Left lobe of liver (tissue), 2 donors: ENCODE data around the gene MVP. TPM values are rescaled to one million over a fixed set of nuclear protein-coding genes. Genes with fewer than 3 reads are reported as not detected.
A peak's percentile ranks its signal among the peaks of the same experiment; 100 is the strongest.

Experiments
- ATAC-seq: fragments of 200-7000 bp; cut with Tn5 transposase; one replicate; pipeline ENCODE4 v1.9.1; 2020; ENCODE audit warnings: mild to moderate bottlenecking, moderate library complexity
- DNase-seq: peaks from one replicate; pipeline ENCODE4 v3.0.0-alpha.2; 2020; ENCODE audit warnings: low spot score
- total RNA-seq: library from RNA; stranded (reverse); gene quantifications from one replicate; pipeline ENCODE4 v1.2.1, GENCODE V29; 2021
- donor health status: DM: no; HTN: no; CAD: no; lungs with moderate emphysema.
- donor health status: DM: no; HTN: yes; CAD: no.

Gene MVP
- total RNA-seq, 1 donor from 2014 or later, result 44.4 TPM

DNA sequence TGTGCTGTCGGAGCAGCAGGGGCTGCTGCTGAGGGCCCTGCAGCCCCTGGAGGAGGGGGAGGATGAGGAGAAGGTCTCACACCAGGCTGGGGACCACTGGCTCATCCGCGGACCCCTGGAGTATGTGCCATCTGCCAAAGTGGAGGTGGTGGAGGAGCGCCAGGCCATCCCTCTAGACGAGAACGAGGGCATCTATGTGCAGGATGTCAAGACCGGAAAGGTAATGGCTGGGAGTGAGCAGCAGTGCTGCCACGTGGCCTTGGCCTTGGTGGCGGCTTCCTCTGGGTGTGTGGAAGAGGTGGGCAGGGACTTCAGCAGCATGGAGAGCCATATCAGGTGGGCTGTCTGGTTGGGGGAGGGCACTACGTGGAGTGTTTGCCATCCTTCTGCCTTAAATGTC, 20.0 kb downstream of the MVP start:
- no peak for ATAC-seq

DNA sequence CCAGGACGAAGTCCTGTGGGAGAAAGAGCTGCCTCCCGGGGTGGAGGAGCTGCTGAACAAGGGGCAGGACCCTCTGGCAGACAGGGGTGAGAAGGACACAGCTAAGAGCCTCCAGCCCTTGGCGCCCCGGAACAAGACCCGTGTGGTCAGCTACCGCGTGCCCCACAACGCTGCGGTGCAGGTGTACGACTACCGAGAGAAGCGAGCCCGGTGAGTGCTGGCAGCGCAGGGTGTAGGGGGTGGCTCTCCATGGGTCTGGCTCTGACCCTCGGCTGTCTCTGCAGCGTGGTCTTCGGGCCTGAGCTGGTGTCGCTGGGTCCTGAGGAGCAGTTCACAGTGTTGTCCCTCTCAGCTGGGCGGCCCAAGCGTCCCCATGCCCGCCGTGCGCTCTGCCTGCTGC, 21.4 kb downstream of the MVP start:
- ATAC-seq (no peak), DNase-seq (no peak)

More for the DNA sequence above, 20.0 kb downstream of the MVP start:
- DNase-seq, result no peak

DNA sequence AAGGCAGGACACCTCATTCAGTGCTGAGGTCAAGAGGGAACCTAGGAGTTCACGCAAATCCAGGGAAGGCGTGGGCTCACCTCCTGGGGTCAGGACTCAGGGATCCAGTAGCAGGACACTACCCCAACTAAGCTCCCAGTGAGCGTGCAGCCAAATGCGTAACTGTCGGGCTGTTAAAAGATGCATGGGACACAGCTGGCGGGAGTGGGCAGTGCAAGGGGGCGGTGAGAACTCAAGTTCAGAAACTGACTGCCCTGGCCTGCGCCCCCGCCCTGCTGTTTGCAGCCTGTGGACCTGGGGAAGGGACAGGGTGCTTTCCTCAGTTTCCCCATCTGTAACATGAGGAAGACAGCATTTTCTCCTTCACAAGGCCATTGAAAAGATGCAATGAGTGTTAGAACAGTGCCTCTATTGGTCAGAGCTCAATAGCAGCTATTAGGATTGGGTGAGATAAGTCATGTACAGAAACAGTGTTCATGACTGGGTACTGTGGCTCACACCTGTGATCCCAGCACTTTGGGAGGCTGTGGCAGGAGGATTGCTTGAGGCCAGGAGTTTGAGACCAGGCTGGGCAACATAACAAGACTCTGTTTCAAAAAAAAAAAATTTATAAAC, 22.6 kb downstream of the MVP start:
- ATAC-seq, result no peak
- no peak for DNase-seq

DNA sequence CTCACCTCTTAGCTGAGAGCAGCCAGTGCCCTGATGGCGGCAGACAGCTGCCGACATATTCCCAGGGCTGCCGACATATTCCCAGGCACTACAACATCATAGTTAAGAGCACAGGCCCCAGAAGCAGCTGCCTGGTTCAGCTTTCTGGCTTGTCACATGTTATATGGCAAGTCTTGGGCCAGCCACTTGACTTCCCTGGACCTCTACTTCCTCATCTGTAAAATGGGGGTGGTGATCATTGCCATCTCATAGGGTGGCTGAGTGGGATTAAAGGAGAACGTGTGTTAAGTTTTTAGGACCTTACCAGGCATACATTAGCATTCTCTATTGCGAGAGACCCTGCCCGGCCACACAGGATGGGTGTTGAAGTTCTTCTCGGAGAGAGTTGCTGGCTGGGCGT, 23.7 kb downstream of the MVP start:
- ATAC-seq (no peak), DNase-seq (no peak)

- DNase-seq (no peak), ATAC-seq (no peak)
Measured at GRCh38 chr16:29844575-29845331, 24.5 kb downstream of the MVP start.

DNA sequence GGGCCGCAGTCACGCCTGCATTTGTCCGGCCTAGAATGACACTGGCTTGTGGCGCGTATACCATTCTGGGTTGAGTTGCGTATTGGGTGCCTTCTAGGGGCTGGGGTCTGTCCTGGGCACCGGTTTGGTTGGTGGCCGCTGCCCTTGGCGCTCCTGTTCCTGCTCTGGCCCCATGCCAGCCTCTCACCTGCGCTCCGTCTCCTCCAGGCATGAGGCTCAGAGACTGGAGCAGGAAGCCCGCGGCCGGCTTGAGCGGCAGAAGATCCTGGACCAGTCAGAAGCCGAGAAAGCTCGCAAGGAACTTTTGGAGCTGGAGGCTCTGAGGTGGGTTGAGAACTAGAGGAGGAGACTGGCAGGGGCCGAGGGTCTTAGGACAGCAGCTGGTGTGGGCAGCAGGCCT, 25.4 kb downstream of the MVP start:
- DNase-seq (no peak), ATAC-seq (no peak)

DNA sequence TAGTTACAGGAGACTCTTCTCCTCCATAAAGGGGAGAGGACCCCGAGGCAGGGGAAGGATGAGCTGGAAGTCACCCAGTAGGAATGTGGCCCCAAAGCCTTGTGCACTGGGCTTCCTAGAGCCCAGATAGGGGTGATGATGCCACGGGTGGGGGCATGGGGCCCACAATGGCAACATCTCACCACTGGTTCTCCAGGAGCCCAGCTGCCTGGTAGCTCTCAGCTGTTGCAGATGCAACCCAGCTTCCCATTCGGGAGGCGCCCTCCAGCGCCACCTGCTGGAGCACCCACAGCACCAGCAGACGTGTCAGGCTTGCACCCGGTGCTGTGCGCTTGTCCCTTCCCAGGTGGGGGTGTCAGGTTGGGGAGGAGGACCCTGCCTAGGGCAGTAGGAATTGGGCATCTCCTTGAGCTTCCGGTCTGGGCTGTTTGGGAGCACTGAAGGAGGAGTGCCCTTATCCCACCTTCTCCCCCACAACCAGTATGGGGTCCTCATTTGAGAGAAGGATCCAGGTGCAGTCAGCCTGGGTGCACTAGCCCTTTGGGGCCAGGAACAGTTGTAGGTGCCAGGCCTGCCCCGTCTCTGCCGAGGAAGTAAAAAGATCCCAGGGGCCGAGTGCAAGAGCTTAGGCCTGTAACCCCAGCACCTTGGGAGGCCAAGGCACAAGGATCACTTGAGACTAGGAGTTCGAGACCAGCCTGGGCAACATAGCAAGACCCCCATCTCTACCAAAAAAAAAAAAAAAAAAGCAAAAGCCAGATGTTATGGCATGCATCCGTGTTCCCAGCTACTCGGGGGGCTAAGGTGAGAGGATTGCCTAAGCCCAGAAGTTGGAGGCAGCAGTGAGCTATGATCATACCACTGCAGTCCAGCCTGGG, 28.4 kb downstream of the MVP start:
- ATAC-seq, result peak; percentile 96
- peak; percentile 80 for DNase-seq

- no peak for ATAC-seq
- DNase-seq, result no peak
Measured at GRCh38 chr16:29849505-29849904, 29.2 kb downstream of the MVP start.

- ATAC-seq (no peak), DNase-seq (no peak)
Measured at GRCh38 chr16:29850998-29851397, 30.7 kb downstream of the MVP start.

GRCh38 chr16:29852654-29853053, 32.4 kb downstream of the MVP start:
- DNase-seq, result no peak
- ATAC-seq, result peak; percentile 29

DNA sequence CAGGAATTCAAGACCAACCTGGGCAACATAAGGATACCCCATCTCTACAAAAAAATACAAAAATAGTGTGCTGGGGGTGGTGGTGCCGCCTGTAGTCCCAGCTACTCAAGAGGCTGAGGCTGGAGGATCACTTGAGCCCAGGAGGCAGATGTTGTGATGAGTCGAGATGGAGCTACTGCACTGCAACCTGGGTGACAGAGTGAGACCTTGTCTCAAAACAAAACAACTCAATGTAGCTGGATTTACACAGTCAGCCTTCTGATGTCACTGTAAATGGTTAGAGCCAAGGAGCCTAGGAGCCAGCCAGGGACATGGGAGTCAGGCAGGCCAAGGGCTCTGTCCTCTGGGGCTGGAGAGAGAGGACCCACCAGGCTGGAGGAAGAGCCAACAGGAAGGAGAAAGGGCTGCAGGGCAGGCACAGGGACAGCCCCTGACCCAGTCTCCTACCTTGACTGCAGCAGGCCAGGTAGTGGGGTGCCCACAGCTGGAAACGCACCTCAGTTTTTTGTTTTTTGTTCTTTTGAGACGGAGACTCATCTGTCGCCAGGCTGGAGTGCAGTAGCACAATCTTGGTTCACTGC, 34.3 kb downstream of the MVP start:
- DNase-seq (no peak), ATAC-seq (no peak)

DNA sequence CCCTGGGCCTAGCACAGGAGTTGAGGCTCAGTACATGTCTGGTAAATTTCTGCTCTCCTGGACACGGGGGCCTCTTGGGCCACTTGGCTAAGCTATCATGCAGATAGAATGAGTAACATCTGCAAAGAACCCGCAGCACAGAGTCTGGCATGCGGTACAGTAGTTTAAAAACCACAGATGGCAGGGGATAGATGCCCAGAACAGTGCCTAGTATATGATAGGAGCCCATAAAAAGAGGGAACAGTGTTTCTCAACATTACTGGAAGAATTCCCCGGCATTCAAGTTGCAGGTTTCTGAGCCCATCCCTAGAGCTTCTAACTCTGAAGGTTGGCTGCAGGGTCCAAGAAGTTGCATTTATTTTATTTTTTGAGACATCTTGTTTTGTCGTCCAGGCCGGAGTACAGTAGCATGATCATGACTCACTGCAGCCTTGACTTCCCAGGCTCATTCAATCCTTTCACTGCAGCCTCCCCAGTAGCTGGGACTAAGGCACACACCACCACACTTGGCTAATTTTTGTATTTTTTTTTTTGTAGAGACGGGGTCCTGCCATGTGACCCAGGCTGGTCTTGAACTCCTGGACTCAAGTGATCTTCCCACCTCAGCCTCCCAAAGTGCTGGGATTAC, 37.0 kb downstream of the MVP start:
- DNase-seq (no peak), ATAC-seq (no peak)

GRCh38 chr16:29858149-29858849, 38.0 kb downstream of the MVP start:
- peak; percentile 56 for ATAC-seq
- peak; percentile 77 for DNase-seq

DNA sequence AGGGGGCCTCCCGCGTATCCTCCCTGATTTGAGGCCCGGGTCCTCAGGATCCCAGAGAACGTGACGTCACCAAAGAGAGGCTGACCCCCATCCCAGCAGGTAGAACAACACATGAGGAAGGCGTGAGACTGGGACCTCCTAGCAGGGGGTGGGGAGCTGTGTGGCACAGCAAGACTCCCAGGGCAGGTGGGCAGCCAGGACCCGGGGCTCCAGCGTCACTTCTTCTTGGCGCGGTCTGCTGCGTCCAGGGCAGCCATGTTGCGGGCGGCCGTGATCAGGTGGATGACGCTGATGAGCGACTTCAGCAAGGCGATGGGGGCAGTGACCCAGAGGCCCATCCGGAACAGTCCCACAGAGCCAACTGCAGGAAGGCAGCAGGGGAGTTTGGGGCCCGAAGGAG, 38.7 kb downstream of the MVP start:
- DNase-seq (no peak), ATAC-seq (no peak)

DNA sequence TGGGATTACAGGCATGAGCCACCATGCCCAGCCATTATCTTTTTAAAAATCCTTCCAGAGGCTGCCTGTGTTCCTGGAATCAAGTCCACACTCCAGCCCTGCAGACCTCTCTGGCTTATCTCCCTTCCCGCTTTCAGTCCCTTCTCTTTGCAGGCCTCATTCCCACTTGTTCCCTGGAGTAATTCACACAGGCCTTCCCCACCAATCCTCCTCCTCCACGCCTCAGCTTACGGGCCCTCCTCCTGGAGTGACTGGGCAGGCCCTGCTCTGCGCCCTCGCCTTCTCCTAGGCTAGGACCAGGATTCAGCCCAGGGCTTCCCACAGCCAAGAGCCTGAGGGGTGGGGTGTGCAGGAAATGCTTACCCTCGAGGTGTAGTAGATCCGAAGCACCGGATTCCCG, 40.0 kb downstream of the MVP start:
- ATAC-seq (no peak), DNase-seq (no peak)

GRCh38 chr16:29862383-29862883, 42.2 kb downstream of the MVP start:
- DNase-seq, result no peak
- ATAC-seq, result peak; percentile 5

GRCh38 chr16:29862884-29863668, 42.8 kb downstream of the MVP start, which contains the start of gene CDIPT:
CDIPT (minus strand) TSS chr16:29863226; CDS start chr16:29862857, 369 bp downstream.
- ATAC-seq (peak; percentile 90), DNase-seq (peak; percentile 93)

DNA sequence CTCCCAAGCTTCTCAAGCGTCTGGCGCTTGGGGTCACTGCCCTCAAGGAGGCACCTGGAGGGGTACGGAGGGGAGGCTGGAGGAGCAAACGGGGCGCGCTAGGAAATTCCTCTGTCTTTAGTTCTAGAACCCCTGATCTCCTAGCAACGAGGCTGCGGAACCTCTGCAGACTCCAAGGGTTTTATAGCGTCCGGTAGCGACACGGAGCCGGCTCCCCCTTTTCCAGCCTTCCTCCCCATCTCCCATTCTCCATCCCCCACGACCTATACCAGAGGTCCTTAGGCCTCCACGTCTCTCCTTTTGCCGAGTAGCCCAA, 43.4 kb downstream of the MVP start:
- ATAC-seq (no peak), DNase-seq (no peak)

- DNase-seq, result no peak
- ATAC-seq, result no peak
Measured at GRCh38 chr16:29864205-29864604, 43.9 kb downstream of the MVP start.
